Activated CD4-positive, alpha-beta memory T cell treated with anti-CD3 and anti-CD28 coated beads, Interleukin-2, amount 10 ng/mL, durations not matched to agents 7 days and 5 days (primary cell): ENCODE measurements around the gene DCAF15. TPM values are rescaled to one million over a fixed set of nuclear protein-coding genes. Genes with fewer than 3 reads are reported as not detected.

Experiments used
- CTCF ChIA-PET: fragments of 350-600 bp; sonication (Branson Sonifier 250); formaldehyde crosslinking; loops from one replicate; lab custom pipeline; 2021; ENCODE audit warnings: antibody characterized with exemption, inconsistent platforms; lab: Charles Lee
- POLR2A ChIA-PET: fragments of 350-600 bp; sonication (Branson Sonifier 250); formaldehyde crosslinking; loops from one replicate; lab custom pipeline; 2021; ENCODE audit warnings: antibody characterized with exemption; lab: Charles Lee
- DNase-seq: peaks from one replicate; pipeline ENCODE4 v3.0.0-alpha.2; 2020
- H3K27ac Mint-ChIP-seq: one replicate; pipeline ENCODE4 v1.8.0; 2021; ENCODE audit warnings: mild to moderate bottlenecking, mixed read lengths
- H3K27me3 Mint-ChIP-seq: one replicate; pipeline ENCODE4 v1.8.0; 2021; ENCODE audit warnings: mixed read lengths
- H3K36me3 Mint-ChIP-seq: one replicate; pipeline ENCODE4 v1.8.0; 2021; ENCODE audit warnings: low read depth, mixed read lengths
- H3K4me1 Mint-ChIP-seq: one replicate; pipeline ENCODE4 v1.8.0; 2021; ENCODE audit warnings: mixed read lengths
- H3K4me3 Mint-ChIP-seq: one replicate; pipeline ENCODE4 v1.8.0; 2021; ENCODE audit warnings: mild to moderate bottlenecking, mixed read lengths
- H3K9me3 Mint-ChIP-seq: one replicate; pipeline ENCODE4 v1.8.0; 2021; ENCODE audit warnings: mixed read lengths
- total RNA-seq, 2 experiments: library from RNA; stranded (reverse); gene quantifications; one replicate each; pipeline ENCODE4 v1.2.3, GENCODE V29; 2021

DCAF15 gene
- total RNA-seq, 2 experiments from 2014 or later: 76.2 to 78.4 TPM

DNA sequence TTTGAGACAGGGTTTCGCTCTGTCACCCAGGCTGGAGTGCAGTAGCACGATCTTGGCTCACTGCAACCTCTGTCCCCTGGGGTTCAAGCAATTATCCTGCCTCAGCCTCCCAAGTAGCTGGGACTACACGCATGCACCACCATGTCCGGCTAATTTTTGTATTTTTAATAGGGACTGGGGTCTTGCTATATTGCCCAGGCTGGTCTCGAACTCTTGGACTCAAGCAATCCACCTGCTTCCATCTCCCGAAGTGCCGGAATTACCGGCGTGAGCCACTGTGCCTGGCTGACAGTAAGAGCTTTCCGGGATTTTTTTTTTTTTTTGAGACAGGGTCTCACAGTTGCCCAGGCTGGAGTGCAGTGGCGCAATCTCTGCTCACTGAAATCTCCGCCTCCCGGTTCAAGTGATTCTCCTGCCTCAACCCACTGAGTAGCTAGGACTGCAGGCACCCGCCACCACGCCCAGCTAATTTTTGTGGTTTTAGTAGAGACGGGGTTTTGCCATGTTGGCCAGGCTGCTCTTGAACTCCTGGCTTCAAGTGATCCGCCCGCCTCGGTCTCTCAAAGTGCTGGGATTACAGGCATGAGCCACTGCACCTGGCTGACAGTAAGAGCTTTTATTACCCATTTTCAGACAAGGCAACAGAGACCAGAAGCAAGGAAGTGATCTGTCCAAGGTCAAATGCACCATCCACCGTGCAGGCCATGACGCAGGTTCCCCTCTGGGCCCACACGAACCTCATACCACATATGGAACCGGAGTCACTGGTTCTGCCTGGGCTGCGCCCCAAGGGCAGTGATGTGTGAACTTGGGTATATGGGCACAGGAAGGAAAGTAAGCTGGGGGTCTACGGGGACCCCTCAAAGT lies 32.8 kb downstream of the DCAF15 start:
- Mint-ChIP-seq H3K36me3 (peaks cover 17% of the 10 kb centered on the region), H3K9me3 (no peaks in the 10 kb centered on the region), H3K27me3 (no peaks in the 10 kb centered on the region), H3K27ac (peak overlapping the region; percentile 98), H3K4me3 (peak overlapping the region; percentile 49), H3K4me1 (peaks cover 80% of the 10 kb centered on the region)
- peak; percentile 33 for DNase-seq
- CTCF ChIA-PET: interaction anchor here (1.0 to 1.4 kb wide), 3 partner anchors 32 to 151 kb away, joined by 3 read pairs; partner anchors contain the start of gene ASF1B
- POLR2A ChIA-PET: interaction anchor here (0.6 to 10.2 kb wide), 10 partner anchors 8 to 478 kb away, joined by 3 to 157 read pairs (median 4); partner anchors contain the start of genes DCAF15, IL27RA and RFX1

DNA sequence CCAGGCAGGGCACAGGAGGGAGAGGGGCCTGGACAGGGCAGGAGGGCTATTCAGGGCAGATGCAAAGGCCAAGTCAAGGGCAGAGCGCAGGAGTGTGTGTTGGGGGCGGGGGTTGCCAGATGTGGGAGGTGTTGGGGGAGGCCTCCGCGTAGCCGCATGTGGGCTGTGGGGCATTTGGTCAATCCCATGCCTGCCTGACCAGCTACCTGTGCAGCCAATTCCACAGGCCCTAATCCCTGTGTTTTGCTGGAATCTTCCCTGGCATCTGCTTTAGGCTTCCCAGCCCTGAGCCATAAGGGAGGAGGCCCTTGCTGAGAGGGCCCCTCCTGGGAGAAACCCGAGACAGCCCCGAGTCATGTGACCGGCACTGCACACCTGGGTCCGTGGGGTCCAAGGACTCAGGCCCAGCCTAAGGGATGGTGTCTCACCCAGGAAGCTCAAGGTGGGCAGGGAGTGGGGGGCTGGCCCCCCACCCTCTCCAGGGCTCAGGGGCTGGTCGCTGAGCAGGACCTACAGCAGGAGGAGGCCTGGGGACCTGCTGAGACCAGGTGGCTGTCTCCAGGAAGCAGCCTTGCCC lies 33.5 kb downstream of the DCAF15 start:
- Mint-ChIP-seq H3K9me3 (no peaks in the 10 kb centered on the region), H3K4me3 (peak overlapping the region; percentile 49), H3K36me3 (peaks cover 19% of the 10 kb centered on the region), H3K27me3 (no peaks in the 10 kb centered on the region), H3K27ac (peak overlapping the region; percentile 98), H3K4me1 (peaks cover 79% of the 10 kb centered on the region)
- DNase-seq: peak; percentile 31
- ChIA-PET POLR2A (interaction anchor here (0.8 to 10.2 kb wide), 10 partner anchors 8 to 104 kb away, joined by 3 to 157 read pairs (median 4); partner anchors contain the start of genes DCAF15, IL27RA and RFX1), CTCF (interaction anchor here (1.0 to 1.4 kb wide), 3 partner anchors 33 to 151 kb away, joined by 3 to 4 read pairs (median 3); partner anchors contain the start of genes ASF1B and IL27RA)

DNA sequence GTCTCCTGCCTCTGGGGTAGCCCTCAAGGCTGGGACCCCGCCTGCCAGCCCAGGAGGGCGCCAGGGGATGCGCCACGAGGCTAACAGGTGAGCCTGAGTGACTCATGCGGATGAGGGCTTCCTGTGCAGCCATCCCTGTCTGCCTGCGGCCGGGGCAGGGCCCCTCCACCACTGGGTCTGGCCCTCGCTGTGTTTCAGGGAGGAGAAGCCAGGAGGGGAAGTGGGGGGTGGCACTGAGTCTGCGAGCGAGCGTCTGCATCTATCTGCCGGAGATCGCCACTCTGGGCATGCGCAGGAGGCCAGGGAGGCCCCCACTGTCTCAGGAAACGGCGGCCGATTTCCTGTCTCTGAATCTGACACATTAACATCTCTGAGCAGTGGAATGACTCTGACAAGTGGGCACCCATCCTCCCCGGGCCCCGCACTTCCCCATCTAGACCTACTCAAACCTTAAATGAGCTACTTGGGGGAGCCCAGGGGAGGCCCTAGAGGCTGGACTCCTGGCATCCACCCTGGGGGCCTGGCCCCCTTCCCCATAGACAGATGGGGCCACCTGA lies 34.1 kb downstream of the DCAF15 start:
- Mint-ChIP-seq H3K4me1 (peaks cover 77% of the 10 kb centered on the region), H3K27ac (peak overlapping the region; percentile 98), H3K36me3 (peaks cover 22% of the 10 kb centered on the region), H3K9me3 (no peaks in the 10 kb centered on the region), H3K27me3 (no peaks in the 10 kb centered on the region), H3K4me3 (peak overlapping the region; percentile 59)
- ChIA-PET POLR2A (interaction anchor here (0.9 to 10.2 kb wide), 8 partner anchors 9 to 79 kb away, joined by 3 to 157 read pairs (median 4); partner anchors contain the start of genes DCAF15, IL27RA and RFX1), CTCF (interaction anchor here (0.6 to 1.7 kb wide), 7 partner anchors 17 to 202 kb away, joined by 3 to 4 read pairs (median 3); partner anchors contain the start of genes ASF1B, IL27RA and RFX1)
- peak; percentile 99 for DNase-seq

DNA sequence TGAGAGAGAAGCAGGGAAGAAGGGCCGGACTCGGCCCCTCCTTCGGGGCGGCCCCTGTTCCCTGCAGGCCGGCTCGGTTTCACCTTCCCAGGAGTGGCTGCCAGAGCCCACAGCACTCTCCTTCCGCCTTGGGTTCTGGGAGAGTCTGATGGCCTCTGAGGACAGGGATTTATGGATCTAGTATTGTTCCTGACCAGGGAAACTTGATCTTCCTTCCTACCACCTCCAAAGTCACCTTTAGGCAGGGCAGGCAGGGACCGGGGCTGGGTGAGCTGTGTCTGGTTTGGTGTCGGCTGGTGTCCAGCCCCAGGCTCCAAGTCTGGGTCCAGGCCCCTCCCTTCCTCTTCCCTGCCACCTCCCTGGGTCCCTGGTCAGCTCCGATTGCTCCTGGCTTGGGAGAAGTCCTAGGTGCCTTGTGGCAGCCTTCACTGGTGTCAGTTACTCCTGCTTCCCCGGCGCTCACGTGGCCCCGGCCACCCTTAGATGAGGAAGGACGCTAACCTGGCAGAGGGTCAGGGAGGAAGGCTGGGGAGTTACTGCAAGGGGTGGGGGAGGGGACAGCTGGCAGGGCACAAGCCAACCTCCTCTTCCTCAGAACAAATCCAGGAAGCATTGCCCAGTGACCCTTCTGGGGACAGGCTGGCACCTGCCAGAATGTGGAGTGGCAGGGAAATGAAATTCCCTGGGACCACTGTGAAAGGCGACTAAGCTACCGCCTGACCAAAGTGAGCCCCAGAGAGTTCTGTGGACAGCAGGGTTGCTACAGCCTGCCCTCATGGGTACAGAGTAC lies 35.0 kb downstream of the DCAF15 start:
- Mint-ChIP-seq H3K9me3 (no peaks in the 10 kb centered on the region), H3K27me3 (no peaks in the 10 kb centered on the region), H3K27ac (peak overlapping the region; percentile 98), H3K36me3 (peaks cover 26% of the 10 kb centered on the region), H3K4me3 (peak overlapping the region; percentile 59), H3K4me1 (peaks cover 69% of the 10 kb centered on the region)
- DNase-seq: no peak
- ChIA-PET POLR2A (interaction anchor here (0.9 to 10.2 kb wide), 5 partner anchors 15 to 80 kb away, joined by 3 to 157 read pairs (median 31); partner anchors contain the start of genes DCAF15, IL27RA and RFX1), CTCF (interaction anchor here (0.6 to 1.7 kb wide), 6 partner anchors 16 to 203 kb away, joined by 3 to 4 read pairs (median 3); partner anchors contain the start of genes ASF1B, IL27RA and RFX1)

DNA sequence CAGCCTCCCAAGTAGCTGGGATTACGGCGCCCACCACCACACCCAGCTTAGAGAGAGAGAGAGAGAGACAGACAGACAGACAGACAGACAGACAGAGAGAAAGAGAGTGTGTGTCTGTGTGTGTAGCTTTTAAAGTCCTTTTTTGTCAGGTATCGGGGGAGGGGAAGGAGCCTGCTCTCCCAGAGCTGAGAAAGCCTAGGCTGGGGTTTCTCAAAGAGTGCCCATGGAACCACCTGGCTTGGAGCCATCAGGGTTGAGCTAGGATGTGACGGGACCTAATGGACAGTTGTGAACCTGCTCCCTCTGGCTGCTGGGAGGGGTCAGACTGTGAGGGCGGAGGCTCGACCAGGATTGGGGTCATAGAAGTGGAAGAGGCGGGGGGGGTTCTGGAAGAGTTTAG lies 37.2 kb downstream of the DCAF15 start:
- Mint-ChIP-seq H3K27ac (peak overlapping the region; percentile 98), H3K4me1 (peaks cover 57% of the 10 kb centered on the region)
- CTCF ChIA-PET: interaction anchor here (1.4 kb wide), 1 partner anchor 70 kb away, joined by 4 read pairs; no protein-coding TSS in a partner anchor

DNA sequence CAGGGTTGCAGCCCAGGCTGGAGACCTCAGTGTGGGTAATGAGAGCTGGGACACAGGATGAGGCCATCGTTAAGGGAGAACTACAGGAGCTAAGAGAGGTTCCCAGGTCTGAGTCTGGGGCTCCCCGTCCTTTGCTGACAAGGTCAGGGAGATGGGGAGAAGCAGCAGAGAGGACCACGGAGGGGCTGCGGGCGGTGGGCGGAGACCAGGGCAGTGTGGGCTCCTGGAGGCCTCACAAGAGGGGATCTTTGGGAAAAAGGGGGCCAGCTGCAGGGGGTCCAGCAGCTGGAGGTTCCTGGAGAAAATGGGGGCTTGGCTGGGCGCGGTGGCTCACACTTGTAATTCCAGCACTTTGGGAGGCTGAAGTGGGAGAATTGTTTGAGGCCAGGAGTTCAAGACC lies 37.8 kb downstream of the DCAF15 start:
- Mint-ChIP-seq H3K4me1 (peaks cover 52% of the 10 kb centered on the region), H3K36me3 (peaks cover 27% of the 10 kb centered on the region), H3K4me3 (no peak overlapping the region), H3K9me3 (no peaks in the 10 kb centered on the region), H3K27me3 (no peaks in the 10 kb centered on the region), H3K27ac (no peak overlapping the region)
- DNase-seq: no peak
- POLR2A ChIA-PET: interaction anchor here (1.1 to 10.2 kb wide), 2 partner anchors 13 to 42 kb away, joined by 3 to 157 read pairs; partner anchors contain the start of genes IL27RA and RFX1
- CTCF ChIA-PET: interaction anchor here (1.4 kb wide), 1 partner anchor 70 kb away, joined by 4 read pairs; no protein-coding TSS in a partner anchor

More for the DNA sequence above, 37.2 kb downstream of the DCAF15 start:
- H3K36me3 Mint-ChIP-seq: peaks cover 27% of the 10 kb centered on the region
- no peak for DNase-seq
- no peaks in the 10 kb centered on the region for H3K27me3 Mint-ChIP-seq
- H3K9me3 Mint-ChIP-seq: no peaks in the 10 kb centered on the region
- POLR2A ChIA-PET: interaction anchor here (1.1 to 10.2 kb wide), 2 partner anchors 13 to 42 kb away, joined by 3 to 157 read pairs; partner anchors contain the start of genes IL27RA and RFX1
- no peak overlapping the region for H3K4me3 Mint-ChIP-seq

DNA sequence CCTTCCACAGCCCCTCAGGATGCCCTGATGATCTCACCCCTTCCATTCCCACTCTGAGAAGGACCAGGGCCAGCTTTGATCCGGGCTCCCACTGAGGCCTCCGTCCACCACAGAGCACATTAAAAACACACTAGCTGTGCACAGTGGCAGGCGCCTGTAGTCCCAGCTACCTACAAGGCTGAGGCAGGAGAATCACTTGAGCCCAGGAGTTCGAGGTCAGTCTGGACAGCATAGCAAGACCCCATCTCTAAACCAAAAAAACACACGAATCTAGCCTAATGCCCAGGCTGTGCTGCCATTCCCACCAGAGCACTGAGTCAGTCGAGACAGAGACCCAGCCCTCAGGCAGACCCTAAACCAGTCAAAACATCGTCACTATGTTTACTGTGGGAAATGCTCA lies 39.7 kb downstream of the DCAF15 start:
- Mint-ChIP-seq H3K27ac (no peak overlapping the region), H3K9me3 (no peaks in the 10 kb centered on the region), H3K27me3 (no peaks in the 10 kb centered on the region), H3K4me3 (no peak overlapping the region), H3K36me3 (peaks cover 24% of the 10 kb centered on the region), H3K4me1 (peaks cover 32% of the 10 kb centered on the region)
- DNase-seq: no peak
- ChIA-PET POLR2A (interaction anchor here (1.0 to 1.1 kb wide), 2 partner anchors 9 to 11 kb away, joined by 3 to 4 read pairs; no protein-coding TSS in a partner anchor), CTCF (no interaction called here)

DNA sequence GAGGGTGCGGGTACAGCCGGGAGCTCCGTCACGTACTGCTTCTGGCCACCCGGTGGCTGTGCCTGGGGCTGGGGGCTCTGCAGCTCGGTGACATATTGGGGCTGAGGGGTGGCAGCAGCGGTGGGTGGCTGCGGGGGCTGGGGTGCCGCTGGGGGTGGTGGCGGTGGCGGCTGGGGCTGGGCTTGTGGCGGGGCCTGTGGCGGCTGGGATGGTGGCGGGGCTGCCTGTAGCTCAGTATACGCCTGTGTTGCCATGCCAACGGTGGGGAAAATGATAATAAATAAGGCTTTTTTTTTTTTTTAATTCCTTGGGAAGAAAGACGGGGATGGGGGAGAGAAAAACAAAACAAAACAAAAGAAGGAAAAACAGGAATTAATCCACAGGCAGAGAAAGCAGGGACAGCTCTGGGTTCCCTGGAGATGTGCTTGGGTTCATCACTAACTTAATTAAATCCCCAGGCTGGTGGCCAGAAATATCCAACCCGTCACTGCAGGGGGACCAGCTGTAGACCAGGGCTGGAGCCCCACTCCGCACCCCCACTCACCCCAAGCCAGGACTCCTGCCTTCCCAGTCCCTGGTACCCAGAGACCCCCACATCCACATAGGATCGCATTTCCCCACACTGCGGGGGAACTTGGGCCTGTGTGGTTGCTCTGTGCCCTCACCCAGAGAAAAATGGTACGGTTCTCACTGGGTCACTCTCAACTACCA lies 41.4 kb downstream of the DCAF15 start:
- DNase-seq: no peak
- peaks cover 18% of the 10 kb centered on the region for H3K4me1 Mint-ChIP-seq
- ChIA-PET CTCF (interaction anchor here (0.7 to 1.1 kb wide), 2 partner anchors 143 to 566 kb away, joined by 3 read pairs; partner anchors contain the start of gene ASF1B), POLR2A (interaction anchor here (0.9 to 1.0 kb wide), 2 partner anchors 9 to 10 kb away, joined by 3 to 4 read pairs; no protein-coding TSS in a partner anchor)
- H3K36me3 Mint-ChIP-seq: peaks cover 34% of the 10 kb centered on the region
- H3K4me3 Mint-ChIP-seq: no peak overlapping the region
- no peaks in the 10 kb centered on the region for H3K27me3 Mint-ChIP-seq
- no peak overlapping the region for H3K27ac Mint-ChIP-seq
- peaks cover 1% of the 10 kb centered on the region for H3K9me3 Mint-ChIP-seq

DNA sequence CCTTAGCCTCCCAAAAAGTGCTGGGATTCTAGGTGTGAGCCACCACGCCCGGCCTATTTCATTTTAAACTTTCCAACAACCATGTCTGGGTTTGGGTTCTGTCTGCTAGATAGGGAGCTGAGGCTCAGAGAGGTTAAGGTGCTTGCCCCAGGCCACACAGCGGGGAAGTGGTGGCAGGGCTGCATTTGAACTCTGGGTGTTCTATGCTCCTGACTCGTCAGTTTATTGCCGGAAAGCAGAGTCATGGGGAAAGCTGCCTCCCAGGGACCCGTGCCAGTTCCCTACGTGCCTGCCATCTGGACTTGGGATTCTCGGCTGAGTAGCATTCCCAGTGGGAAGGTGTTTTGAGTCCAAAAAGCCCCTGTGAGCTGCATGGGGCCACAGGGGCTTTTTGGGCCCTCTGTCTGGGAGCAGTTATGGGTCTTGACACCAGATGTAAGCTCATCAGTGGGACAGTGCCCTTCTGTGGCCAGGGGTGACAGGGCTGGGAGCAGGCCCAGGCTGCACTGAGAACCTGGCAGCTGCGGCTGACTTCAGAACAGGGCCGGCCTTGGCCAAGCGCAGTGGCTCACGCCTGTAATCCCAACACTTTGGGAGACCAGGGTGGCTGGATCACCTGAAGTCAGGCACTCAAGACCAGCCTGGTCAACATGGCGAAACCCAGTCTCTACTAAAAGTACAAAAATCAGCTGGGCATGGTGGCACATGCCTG lies 42.9 kb downstream of the DCAF15 start:
- no peak for DNase-seq
- ChIA-PET CTCF (no interaction called here), POLR2A (interaction anchor here (0.9 to 1.4 kb wide), 2 partner anchors 9 to 11 kb away, joined by 3 read pairs; partner anchors contain the start of gene RFX1)
- Mint-ChIP-seq H3K9me3 (peaks cover 8% of the 10 kb centered on the region), H3K4me3 (no peak overlapping the region), H3K4me1 (peaks cover 5% of the 10 kb centered on the region), H3K36me3 (peaks cover 36% of the 10 kb centered on the region), H3K27ac (no peak overlapping the region), H3K27me3 (no peaks in the 10 kb centered on the region)

DNA sequence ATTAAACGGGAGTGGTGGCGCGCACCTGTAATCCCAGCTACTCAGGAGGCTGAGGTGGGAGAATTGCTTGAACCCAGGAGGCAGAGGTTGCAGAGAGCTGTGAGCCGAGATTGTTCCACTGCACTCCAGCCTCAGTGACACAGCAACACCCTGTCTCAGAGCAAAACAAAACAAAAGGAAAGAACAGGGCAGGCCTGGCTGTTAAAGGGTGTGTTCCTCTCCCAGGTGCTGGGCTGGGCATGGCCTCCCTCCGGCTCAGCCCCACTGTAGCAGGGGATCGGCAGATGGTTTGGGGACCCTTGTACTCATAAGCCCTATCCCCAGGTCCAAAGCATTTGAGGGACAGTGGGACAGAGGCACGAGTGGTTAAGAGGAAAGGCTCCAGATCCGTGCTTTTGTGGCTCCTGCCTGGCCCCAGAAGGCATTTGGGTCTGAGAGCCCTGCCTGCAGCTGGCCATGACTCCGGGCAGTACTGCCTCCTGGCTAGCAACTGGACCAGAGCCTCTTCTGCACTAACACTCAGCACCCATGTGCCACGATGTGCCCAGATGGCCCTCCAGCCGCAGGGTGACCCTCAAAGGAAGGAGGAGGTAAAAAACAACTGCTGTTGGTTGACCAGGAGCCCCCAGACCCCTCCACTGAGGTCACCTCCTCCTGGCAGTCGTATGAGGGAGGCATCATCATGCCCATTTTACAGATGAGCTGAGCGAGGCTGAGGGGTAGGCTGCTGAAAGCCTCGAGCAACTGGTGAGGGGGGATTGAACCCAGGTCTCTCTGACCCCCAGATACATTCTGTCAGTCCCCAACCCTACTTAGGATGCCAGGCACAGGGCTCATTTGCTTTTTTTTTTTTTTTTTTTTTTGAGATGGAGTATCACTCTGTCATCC lies 43.8 kb downstream of the DCAF15 start:
- no peak for DNase-seq
- Mint-ChIP-seq H3K4me1 (peaks cover 10% of the 10 kb centered on the region), H3K27ac (no peak overlapping the region), H3K4me3 (no peak overlapping the region), H3K27me3 (no peaks in the 10 kb centered on the region), H3K9me3 (peaks cover 9% of the 10 kb centered on the region), H3K36me3 (peaks cover 40% of the 10 kb centered on the region)
- POLR2A ChIA-PET: interaction anchor here (0.9 to 1.4 kb wide), 2 partner anchors 10 kb away, joined by 3 read pairs; partner anchors contain the start of gene RFX1
- CTCF ChIA-PET: no interaction called here
